HepG2 (cell line): ENCODE data around the gene NFATC2. TPM values are rescaled to one million over a fixed set of nuclear protein-coding genes. Genes with fewer than 3 reads are reported as not detected.

Experiments used
- AGO2 ChIP-seq: fragments of 200-400 bp; formaldehyde crosslinking; optimal IDR thresholded peaks from 2 replicates; pipeline ENCODE3; 2017; ENCODE audit warnings: mild to moderate bottlenecking, low read depth, low read length, moderate library complexity
- ARNT2 ChIP-seq: sonication (generic); formaldehyde crosslinking; IDR thresholded peaks from 2 replicates; pipeline ENCODE4 v1.8.0; 2022; ENCODE audit warnings: mild to moderate bottlenecking, low read depth, missing genetic modification reagents, moderate library complexity
- BRD4 ChIP-seq: sonication (generic); formaldehyde crosslinking; IDR thresholded peaks from 2 replicates; pipeline ENCODE4 v1.4.0; 2020; ENCODE audit warnings: missing genetic modification reagents
- CCDC6 ChIP-seq: sonication (generic); formaldehyde crosslinking; IDR thresholded peaks from 2 replicates; pipeline ENCODE4 v1.8.1; 2022; ENCODE audit warnings: mild to moderate bottlenecking, missing genetic modification reagents, moderate library complexity
- FOXM1 ChIP-seq: sonication (generic); formaldehyde crosslinking; IDR thresholded peaks from 2 replicates; pipeline ENCODE4 v1.5.0; 2020; ENCODE audit warnings: missing genetic modification reagents
- GATA4 ChIP-seq: sonication (generic); IDR thresholded peaks from 2 replicates; pipeline ENCODE4 v1.6.1; 2016; ENCODE audit warnings: antibody characterized with exemption, low read depth, borderline replicate concordance
- HDAC6 ChIP-seq: fragments of 200-600 bp; sonication (generic); IDR thresholded peaks from 2 replicates; pipeline ENCODE4 v1.7.0; 2017; ENCODE audit warnings: mild to moderate bottlenecking, antibody characterized with exemption, low read length, low read depth
- HNRNPK ChIP-seq: fragments of 200-400 bp; formaldehyde crosslinking; IDR thresholded peaks from 2 replicates; pipeline ENCODE4 v1.6.1; 2018; ENCODE audit warnings: low read length, low read depth, moderate library complexity, mild to moderate bottlenecking; ENCODE audit not compliant: poor library complexity, severe bottlenecking
- MAFG ChIP-seq: sonication (generic); formaldehyde crosslinking; IDR thresholded peaks from 2 replicates; pipeline ENCODE4 v1.5.1; 2020; ENCODE audit warnings: mild to moderate bottlenecking, missing genetic modification reagents
- NFRKB ChIP-seq: fragments of 450-650 bp; IDR thresholded peaks from 2 replicates; pipeline ENCODE4 v1.6.1; 2017
- PAXIP1 ChIP-seq: sonication (generic); formaldehyde crosslinking; conservative IDR thresholded peaks from 2 replicates; pipeline ENCODE4 v1.4.0; 2020; ENCODE audit warnings: mild to moderate bottlenecking, missing genetic modification reagents, moderate library complexity
- PHF5A ChIP-seq: IDR thresholded peaks from one replicate; pipeline ENCODE4 v1.6.1; 2018; ENCODE audit warnings: low read depth, missing genetic modification reagents; ENCODE audit not compliant: unreplicated experiment
- POGZ ChIP-seq: sonication (generic); formaldehyde crosslinking; IDR thresholded peaks from 2 replicates; pipeline ENCODE4 v1.4.0; 2020; ENCODE audit warnings: mild to moderate bottlenecking, missing genetic modification reagents
- POLR2G ChIP-seq: fragments of 200-400 bp; formaldehyde crosslinking; IDR thresholded peaks from 2 replicates; pipeline ENCODE4 v1.6.1; 2018; ENCODE audit warnings: mild to moderate bottlenecking, low read depth, low read length, moderate library complexity
- PREB ChIP-seq: sonication (generic); formaldehyde crosslinking; IDR thresholded peaks from 2 replicates; pipeline ENCODE4 v1.4.0; 2020; ENCODE audit warnings: missing genetic modification reagents
- SP5 ChIP-seq: IDR thresholded peaks from 2 replicates; pipeline ENCODE4 v1.6.1; 2016; ENCODE audit warnings: low read depth, borderline replicate concordance
- ZBTB1 ChIP-seq: sonication (generic); formaldehyde crosslinking; IDR thresholded peaks from 2 replicates; pipeline ENCODE4 v1.4.0; 2020; ENCODE audit warnings: missing genetic modification reagents, borderline replicate concordance
- ZBTB46 ChIP-seq: sonication (generic); formaldehyde crosslinking; IDR thresholded peaks from 2 replicates; pipeline ENCODE4 v1.4.0; 2020; ENCODE audit warnings: mild to moderate bottlenecking, missing genetic modification reagents, borderline replicate concordance
- ZFX ChIP-seq: sonication (generic); formaldehyde crosslinking; IDR thresholded peaks from 2 replicates; pipeline ENCODE4 v1.4.0; 2020; ENCODE audit warnings: mild to moderate bottlenecking, low read depth, missing genetic modification reagents, moderate library complexity
- ZNF317 ChIP-seq: sonication (generic); formaldehyde crosslinking; IDR thresholded peaks from 2 replicates; pipeline ENCODE4 v1.5.0; 2020; ENCODE audit warnings: mild to moderate bottlenecking, missing genetic modification reagents
- ZNF7 ChIP-seq: IDR thresholded peaks from 2 replicates; pipeline ENCODE4 v1.6.1; 2016; ENCODE audit warnings: missing biosample characterization, missing genetic modification reagents
- polyA plus RNA-seq, 8 experiments: library from polyadenylated mRNA; depleted of rRNA in 3 of 8; stranded (reverse) in 7 of 8; unstranded in 1 of 8; fragments of >200 nt; fragmentation: Illumina TruSeq in 4 of 8; extraction: Trizol in 4 of 8; gene quantifications; 2 replicates each; pipeline versions ENCODE4 v1.2.1 to v1.2.3, GENCODE V29; 2011 to 2016; ENCODE audit warnings: low read depth in 4 of 8, missing spikeins in 1 of 8, mixed read lengths in 1 of 8; ENCODE audit not compliant: insufficient read depth in 1 of 8
- total RNA-seq, 5 experiments: library from RNA; depleted of rRNA; stranded (reverse); fragments of >200 nt; fragmentation: Illumina TruSeq; extraction: Trizol; gene quantifications; 2 replicates each; pipeline ENCODE4 v1.2.3, GENCODE V29; 2016; ENCODE audit warnings: low read depth in 1 of 5
- TF ChIP-seq, protein P1 (sequence below): sonication (generic); formaldehyde crosslinking; IDR thresholded peaks from 2 replicates; pipeline ENCODE4 v1.4.0; 2020; ENCODE audit warnings: missing genetic modification reagents

NFATC2 gene
- total and polyA plus RNA-seq, 2 of the 13 experiments (the other 11 are each of a cell fraction or from before 2014, with no cell fraction given) = 1.9 to 3.3 TPM

- TF ChIP-seq CCDC6 (CRISPR knock-in tag) (no peak), ZNF317 (0 out of 2 replicates have a peak, but pooled peaks have one; percentile 28), BRD4 (CRISPR knock-in tag) (no peak), SP5 (CRISPR knock-in tag) (no peak), HDAC6 (no peak), HNRNPK (no peak), ZFX (CRISPR knock-in tag) (no peak), PAXIP1 (0 out of 2 replicates have a peak, but pooled peaks have one; percentile 26), ZNF7 (no peak), ARNT2 (CRISPR knock-in tag) (0 out of 2 replicates have a peak, but pooled peaks have one; percentile 41), PREB (CRISPR knock-in tag) (no peak), ZBTB46 (CRISPR knock-in tag) (no peak), POGZ (CRISPR knock-in tag) (peak; percentile 48; the same call in 1 of the 2 replicates), POLR2G (no peak), FOXM1 (CRISPR knock-in tag) (no peak), NFRKB (no peak), MAFG (no peak), AGO2 (no peak), ZBTB1 (CRISPR knock-in tag) (no peak), PHF5A (CRISPR knock-in tag) (no peak), GATA4 (no peak)
- TF ChIP-seq, protein P1, sequence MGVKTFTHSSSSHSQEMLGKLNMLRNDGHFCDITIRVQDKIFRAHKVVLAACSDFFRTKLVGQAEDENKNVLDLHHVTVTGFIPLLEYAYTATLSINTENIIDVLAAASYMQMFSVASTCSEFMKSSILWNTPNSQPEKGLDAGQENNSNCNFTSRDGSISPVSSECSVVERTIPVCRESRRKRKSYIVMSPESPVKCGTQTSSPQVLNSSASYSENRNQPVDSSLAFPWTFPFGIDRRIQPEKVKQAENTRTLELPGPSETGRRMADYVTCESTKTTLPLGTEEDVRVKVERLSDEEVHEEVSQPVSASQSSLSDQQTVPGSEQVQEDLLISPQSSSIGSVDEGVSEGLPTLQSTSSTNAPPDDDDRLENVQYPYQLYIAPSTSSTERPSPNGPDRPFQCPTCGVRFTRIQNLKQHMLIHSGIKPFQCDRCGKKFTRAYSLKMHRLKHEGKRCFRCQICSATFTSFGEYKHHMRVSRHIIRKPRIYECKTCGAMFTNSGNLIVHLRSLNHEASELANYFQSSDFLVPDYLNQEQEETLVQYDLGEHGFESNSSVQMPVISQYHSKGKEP (CRISPR knock-in tag) = no peak
Observed at GRCh38 chr20:51426718-51427650, 115.5 kb downstream of the NFATC2 start (continued).
